Measurements from ENCODE around the gene CNOT9.

The CNOT9 gene

GRCh38 chr2:218578272-218578877 is 9.7 kb downstream of the CNOT9 start:
- no peak for DNase-seq

DNA sequence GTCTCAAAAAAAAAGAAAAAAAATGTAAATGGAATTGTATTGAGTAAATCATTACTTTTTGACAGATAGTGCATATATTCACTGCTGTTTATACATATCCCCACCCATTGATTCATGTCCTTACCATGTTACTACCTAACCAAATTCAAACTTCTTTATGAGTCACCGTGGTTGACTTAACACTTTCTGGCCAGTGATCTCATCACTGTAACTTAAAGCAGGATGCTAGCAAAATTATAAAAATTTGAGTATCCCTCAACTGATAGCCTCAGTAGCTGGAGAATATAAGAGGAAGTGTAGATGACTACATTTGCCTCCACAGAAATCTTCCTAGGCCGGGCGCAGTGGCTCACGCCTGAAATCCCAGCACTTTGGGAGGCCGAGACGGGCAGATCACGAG is 13.4 kb downstream of the CNOT9 start:
- DNase-seq = no peak

DNA sequence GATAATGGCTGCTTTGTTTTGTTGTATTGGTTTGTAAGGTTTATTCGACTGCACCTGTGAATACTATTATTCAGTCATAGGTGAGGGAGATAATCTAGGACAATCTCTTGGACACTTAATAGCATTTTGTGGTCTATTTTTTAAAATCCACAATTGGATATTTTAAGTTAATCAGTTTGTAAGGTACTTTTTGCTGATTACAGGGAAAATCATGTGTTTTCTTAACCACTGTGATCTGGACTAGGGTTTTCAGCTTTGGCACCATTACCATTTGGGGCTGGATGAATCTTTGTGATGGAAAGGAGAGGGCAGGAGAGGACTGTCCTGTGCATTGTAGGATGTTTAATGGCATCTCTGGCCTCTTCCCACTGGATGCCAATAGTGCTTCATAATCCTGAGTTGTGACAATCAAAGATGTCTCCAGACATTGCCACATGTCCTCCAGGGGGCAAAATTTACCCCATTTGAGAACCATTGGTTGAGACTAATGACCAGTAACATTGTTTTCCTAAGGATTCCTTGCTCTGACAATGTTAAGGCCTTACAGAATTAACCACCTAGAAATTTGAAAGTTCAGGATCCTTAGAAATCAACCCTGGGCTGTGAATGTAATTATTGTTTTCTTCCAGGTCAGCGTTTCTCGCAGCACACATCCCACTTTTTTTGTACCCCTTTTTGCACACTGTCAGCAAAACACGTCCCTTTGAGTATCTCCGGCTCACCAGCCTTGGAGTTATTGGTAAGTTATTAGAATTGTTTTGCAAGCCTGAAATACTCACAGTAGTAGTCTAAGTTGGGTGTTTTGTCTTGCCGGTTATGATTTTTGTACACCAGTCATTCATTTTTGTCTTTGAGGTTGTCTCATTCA is 15.6 kb downstream of the CNOT9 start:
- DNase-seq = no peak

DNA sequence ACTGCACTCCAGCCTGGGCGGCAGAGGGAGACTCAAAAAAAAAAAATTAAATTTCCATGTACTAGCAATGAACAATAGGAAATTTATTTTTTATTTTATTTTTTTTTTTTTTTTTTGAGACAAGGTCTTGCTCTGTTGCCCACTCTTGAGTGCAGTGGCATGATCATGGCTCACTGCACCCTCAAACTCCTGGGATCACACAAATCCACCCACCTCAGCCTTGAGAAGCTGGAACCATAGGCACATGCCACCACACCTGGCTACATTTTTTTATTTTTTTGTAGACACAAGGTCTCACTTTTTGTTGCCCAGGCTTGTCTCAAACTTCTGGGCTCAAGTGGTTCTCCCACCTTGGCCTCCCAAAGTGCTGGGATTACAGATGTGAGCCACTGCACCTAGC is 16.9 kb downstream of the CNOT9 start:
- DNase-seq = no peak

DNA sequence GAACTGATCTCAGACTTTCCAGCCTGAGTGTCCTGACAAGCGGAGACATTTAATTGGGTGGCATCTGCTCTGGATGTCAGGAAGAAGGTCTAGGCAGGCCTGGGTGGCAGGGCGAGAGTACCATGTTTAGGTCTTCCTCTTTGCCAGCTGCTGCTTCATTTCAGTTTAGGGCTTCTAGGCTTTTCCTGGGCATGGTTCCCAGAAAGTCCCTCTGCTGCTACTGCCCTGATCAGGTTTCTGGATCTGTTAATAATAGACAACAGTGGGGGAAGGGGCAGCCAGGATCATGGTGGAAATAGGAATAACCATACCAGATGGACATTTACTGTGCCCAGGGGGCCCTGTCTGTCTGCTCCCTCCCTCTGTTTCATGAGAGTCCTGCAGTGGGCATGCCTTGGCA is 36.8 kb downstream of the CNOT9 start:
- no peak for DNase-seq

GRCh38 chr2:218607436-218608115 is 38.9 kb downstream of the CNOT9 start, which contains the start of gene PLCD4:
TSS of gene PLCD4 (plus strand) at chr2:218607899. CDS start at chr2:218615740, 7,841 bp downstream.
- no peak for DNase-seq

GRCh38 chr2:218615868-218616315 is 47.3 kb downstream of the CNOT9 start:
- no peak for DNase-seq

GRCh38 chr2:218618102-218618860 is 49.6 kb downstream of the CNOT9 start:
- DNase-seq = peak; percentile 9

- DNase-seq = no peak
Observed at GRCh38 chr2:218621007-218621406, 52.4 kb downstream of the CNOT9 start.

GRCh38 chr2:218622606-218623365 is 54.1 kb downstream of the CNOT9 start:
- no peak for DNase-seq

DNA sequence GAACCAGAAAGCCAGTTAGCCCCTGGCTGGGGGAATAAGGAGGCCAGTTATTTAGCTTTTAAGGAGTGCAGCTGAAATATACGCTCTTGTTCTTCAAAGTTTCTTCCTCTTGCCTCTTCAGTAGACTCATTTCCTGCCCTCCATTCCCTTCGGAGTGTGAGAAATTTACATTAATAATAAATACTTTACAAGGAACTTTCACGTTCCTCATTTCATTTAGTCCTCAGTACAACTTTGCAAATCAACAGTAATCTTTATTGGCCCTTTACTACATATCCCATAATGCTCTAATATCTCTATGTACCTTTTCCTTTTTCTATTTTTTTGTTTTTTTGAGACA is 54.7 kb downstream of the CNOT9 start:
- no peak for DNase-seq

DNA sequence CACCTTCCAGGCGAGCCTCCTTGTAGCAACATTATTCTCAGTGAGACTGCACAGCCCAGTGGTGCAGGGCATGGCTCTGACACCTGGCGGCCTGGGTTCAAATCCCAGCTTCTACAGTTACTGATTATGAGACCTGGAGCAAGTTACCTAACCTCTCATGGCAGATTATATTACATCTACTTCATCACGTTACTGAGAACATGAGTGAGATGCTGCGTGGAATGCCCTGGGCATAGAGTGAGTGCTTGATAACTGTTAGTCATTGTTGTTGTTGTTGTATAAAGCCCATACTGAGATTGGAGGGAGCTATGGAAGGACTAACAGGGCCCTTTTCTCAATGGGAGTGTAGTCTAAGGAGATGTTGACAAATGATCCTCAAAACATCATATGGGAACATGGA is 57.7 kb downstream of the CNOT9 start:
- DNase-seq = no peak

DNA sequence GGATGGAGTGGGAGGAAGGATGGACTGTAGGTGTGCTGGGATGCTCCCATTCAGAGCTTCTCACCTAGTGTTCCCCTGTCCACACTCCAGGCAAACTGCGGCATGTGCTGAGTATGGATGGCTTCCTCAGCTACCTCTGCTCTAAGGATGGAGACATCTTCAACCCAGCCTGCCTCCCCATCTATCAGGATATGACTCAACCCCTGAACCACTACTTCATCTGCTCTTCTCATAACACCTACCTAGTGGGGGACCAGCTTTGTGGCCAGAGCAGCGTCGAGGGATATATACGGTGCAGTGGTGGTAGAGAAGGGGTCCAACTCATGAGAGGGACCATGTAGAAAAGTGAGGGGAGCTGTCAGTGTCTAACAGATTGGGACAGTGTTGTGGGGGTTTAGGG is 59.3 kb downstream of the CNOT9 start:
- no peak for DNase-seq

DNA sequence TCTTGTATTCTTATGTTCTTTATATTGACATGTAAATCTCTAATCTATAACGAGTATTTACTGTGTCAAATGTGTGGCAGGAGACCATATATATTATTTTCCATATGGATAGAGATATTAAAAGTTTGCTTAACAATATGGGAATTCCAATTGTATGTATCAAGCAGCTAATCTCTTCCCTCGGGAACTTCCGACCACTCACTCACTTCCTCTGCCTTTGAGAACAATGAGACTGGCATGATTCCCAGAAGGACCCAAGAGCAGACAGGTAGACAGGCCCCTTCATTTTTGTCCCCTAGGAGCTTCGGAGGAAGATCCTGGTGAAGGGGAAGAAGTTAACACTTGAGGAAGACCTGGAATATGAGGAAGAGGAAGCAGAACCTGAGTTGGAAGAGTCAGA is 63.2 kb downstream of the CNOT9 start:
- no peak for DNase-seq

DNA sequence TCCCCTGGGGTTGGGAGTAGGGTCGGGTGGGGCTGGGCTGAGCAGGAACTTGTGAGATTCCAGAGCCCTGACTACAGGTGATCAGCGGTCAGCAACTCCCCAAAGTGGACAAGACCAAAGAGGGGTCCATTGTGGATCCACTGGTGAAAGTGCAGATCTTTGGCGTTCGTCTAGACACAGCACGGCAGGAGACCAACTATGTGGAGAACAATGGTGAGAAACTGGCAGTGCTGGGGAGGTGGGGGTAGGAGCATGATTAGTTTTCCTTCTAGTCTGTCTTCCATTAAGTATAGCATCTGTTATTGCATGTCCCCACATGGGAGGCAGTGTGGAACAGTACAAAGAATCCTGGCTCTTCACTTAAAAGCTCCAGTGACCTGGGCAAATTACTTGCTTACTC is 67.1 kb downstream of the CNOT9 start:
- DNase-seq = no peak

DNA sequence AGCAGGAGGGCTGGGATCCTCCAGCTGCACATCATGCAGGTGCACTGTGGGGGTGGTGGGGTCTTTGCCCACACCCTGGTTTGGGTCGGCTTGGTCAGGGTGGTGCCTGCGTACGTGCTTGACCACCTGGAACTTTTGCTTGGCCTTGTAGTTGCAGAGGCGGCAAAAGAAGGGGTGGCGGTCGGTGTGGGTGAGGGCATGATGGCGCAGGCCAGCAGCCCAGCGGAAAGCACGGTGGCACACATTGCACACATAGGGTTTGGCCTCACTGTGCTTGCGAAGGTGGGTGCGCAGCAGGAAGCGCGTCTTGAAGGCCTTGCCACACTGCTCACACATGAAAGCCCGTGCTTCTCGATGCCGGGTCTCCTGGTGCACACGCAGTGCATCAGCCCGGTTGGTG is 69.7 kb downstream of the CNOT9 start:
- no peak for DNase-seq

DNA sequence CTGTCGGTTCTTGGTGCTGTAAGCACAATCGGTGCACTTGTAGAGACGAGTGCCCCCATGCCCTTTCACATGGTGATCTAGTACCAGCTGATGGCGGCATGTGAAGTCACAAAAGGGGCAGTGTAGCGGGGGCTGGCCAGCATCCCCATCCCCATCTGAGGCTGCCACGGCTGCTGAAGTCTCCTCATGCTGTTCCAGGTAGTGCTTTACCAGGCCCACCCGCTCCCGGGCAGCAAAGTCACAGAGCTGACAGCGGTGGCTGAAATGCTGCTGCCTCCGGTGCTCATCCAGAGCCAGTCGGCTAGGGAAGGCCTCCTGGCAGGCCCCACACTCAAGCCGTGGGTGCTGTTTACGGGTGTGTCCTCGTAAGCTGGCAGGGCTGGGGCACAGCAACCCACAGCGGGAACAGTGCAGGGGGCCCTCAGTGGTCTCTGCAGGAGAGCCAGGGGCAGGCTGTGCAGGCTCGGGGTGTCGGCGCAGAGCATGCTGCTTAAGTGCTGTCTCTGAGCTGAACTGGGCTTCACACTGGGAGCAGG is 73.5 kb downstream of the CNOT9 start:
- no peak for DNase-seq

GRCh38 chr2:218642786-218643185 is 74.1 kb downstream of the CNOT9 start:
- no peak for DNase-seq

DNA sequence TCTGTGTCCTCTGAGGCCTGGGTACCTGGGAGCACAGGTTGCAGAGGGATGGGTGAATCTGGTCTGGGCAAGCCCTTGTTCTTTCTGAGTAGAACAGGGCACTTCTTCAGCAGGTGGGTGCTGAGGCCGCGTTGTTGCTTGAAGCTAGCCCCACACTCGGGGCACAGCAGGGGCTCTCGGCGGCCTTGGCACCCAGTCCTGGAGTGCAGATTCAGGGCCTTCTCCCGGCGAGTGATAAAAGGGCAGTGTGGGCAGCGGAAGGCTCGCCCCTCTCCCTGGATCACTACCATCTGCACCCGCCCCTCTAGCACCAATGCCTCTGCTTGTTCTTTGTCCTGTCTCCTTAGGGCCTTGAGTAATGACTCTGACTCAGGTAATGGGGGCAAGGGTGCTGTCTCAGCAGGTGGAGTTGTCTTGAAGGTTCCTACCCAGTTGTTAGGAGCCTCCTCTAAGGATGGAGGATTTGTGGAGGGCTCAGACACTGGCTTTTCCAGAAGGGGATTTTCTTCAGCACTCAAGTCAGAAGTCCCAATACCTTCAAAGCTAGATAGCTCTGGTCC is 75.2 kb downstream of the CNOT9 start:
- DNase-seq = no peak

DNA sequence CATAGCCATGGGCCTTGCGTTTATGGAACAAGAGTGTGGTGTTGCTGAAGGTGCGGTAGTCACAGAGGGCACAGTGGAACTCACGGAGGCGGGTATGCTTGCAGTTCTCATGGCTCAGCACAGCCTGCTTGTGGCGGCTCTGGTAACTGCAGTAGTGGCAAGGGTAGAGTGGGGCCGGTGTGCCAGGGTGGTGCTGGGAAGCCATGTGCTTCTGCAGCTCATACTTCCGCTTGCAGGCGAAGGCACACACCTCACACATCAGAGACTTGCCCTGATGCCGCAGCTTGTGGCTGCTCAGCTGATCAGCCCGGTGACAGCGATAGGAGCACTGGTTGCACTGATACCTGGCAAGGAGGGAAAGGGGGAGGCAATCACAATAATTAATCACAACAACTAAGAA is 76.1 kb downstream of the CNOT9 start:
- DNase-seq = no peak

- no peak for DNase-seq
Observed at GRCh38 chr2:218645126-218645525, 76.5 kb downstream of the CNOT9 start.
